HFF-Myc (cell line): ENCODE results near the gene PI4KA.

Source experiments
- DNase-seq: peaks from one replicate; pipeline ENCODE4 v3.0.0-alpha.2; 2011; ENCODE audit warnings: low read depth; ENCODE audit errors: extremely low read depth
- H3K4me3 ChIP-seq: replicated peaks from 2 replicates; pipeline ENCODE4 v1.5.1; 2011; ENCODE audit warnings: low read depth, mild to moderate bottlenecking, control low read depth, low read length
- TF ChIP-seq, protein P1 (sequence below): IDR thresholded peaks from 2 replicates; pipeline ENCODE4 v1.5.1; 2012; ENCODE audit warnings: mild to moderate bottlenecking, low read depth, low read length, control low read depth; ENCODE audit errors: missing control alignments

Gene PI4KA

DNA sequence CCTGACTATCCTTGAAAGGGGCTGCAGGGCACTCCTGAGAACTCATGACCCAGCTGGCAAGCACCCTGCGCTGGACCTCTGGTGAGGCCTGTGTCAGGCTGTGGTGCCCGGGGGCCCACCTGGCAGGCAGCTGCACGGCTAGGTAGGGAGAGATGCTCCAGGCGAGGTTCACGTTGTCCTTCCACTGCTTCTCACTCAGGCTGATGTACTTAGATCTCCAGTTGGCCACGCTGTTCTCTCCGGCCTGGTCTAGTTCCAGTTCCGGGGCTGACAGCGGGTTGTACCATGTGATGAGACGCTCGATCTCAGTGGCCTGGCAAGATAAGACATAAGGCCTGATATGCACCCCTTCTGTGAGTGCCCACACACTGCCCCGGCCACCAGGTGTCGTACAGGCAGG lies 129.4 kb downstream of the PI4KA start:
- TF ChIP-seq, protein P1, sequence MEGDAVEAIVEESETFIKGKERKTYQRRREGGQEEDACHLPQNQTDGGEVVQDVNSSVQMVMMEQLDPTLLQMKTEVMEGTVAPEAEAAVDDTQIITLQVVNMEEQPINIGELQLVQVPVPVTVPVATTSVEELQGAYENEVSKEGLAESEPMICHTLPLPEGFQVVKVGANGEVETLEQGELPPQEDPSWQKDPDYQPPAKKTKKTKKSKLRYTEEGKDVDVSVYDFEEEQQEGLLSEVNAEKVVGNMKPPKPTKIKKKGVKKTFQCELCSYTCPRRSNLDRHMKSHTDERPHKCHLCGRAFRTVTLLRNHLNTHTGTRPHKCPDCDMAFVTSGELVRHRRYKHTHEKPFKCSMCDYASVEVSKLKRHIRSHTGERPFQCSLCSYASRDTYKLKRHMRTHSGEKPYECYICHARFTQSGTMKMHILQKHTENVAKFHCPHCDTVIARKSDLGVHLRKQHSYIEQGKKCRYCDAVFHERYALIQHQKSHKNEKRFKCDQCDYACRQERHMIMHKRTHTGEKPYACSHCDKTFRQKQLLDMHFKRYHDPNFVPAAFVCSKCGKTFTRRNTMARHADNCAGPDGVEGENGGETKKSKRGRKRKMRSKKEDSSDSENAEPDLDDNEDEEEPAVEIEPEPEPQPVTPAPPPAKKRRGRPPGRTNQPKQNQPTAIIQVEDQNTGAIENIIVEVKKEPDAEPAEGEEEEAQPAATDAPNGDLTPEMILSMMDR = no peak
- no peak for DNase-seq

DNA sequence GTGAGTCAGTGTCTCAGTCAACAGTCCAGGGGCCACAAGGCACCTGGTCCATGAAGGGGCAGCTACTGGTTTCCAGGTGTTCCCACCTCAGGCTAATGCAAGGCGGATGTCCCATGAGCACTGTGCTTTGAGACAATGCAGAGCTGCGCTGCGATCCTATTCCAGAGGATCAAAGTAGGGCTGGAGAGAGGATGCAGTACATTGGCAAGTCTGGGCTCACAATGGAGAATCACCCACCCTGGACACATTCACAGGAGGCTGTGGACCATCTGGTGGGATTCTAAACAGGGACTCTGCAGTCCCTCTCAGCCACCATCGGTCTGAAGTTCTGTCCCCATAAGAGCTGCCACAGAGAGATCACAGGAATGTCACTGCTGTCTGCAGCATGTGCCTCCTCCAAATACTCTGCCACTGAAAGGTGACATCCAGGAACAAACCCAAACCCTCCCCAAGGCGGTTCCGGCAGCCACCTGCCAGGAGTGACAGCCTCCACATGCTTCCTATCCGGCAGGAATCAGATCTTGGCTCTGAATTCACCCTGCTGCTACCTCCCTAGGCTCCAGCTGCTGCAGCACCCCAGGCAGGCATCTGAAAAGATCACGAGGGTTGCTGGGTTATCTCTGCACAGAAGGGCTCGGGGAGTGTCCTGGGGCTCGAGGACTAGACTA lies 130.0 kb downstream of the PI4KA start:
- H3K4me3 ChIP-seq = no peak overlapping the region

More for the DNA sequence above, 129.4 kb downstream of the PI4KA start:
- H3K4me3 ChIP-seq = no peak overlapping the region

DNA sequence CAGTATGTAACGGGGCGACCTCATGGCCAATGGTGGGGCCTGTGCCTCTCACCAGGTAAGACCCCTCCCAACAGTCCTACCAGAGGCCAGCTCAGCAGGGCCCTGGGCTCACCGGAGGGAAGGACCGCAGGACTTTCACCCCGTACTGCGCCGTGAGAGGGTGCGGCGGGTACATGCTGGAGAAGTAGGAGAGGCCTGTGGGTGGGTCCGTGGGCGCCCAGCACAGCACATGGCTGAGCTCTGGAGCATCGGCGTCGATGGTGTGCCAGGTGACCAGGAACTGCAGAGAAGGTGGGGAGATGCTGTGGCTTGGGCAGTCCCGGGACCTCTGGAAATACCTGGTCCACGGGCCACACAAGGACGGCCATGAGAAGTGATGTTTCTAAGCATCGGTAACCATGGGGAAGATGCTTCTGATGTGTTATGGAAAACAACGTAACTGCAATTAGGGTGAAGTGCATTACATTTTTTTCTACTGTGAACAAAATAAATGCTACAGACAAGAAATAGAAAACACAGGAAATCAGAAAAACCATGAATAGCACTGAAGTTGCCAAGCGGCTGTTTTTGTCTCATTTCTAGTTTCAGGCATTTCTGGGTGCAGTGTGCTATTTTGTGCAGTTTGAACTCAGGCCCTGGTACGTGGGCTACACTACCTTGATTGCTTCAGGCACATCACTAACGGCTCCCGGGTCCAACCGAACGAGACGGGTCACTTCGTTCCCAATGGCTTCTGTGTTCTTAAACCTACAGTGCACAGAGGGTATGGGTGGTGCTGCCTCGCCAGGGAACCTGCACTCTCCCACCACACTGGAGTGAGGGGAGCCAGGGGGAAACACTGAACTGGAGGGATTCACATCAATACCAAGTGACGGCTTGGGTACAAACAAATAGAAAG lies 131.2 kb downstream of the PI4KA start:
- H3K4me3 ChIP-seq = no peak overlapping the region
- DNase-seq = no peak
- TF ChIP-seq, protein P1 = no peak

More for the DNA sequence above, 130.0 kb downstream of the PI4KA start:
- DNase-seq = no peak
- TF ChIP-seq, protein P1 = no peak

DNA sequence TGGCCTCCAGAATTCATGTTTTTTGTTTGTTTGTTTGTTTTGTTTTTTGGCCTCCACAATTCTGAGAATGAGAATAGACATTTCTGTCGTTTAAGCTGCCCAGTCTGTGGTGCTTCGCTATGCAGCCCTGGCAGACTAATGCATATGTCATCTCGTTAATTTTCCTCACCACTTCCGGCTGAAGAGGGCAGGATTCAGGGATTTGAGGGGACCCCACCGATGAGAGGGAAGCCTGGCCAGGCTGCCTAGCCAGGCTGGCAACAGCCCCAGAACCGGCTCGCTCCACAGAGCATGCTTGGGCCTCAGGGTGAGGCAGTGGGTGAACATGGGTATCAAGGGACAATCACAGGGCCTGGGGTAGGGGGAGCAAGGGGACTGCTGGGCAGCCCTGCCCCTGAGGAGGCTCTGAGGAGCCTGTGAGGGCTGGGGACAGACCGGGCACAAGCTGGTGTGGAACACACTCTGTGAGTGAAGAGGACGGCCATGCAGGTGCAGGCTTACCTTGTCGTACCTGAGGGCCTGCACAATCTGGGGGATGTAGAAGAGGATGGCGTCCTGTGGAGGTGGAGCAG lies 132.5 kb downstream of the PI4KA start:
- TF ChIP-seq, protein P1 = no peak
- DNase-seq = no peak

DNA sequence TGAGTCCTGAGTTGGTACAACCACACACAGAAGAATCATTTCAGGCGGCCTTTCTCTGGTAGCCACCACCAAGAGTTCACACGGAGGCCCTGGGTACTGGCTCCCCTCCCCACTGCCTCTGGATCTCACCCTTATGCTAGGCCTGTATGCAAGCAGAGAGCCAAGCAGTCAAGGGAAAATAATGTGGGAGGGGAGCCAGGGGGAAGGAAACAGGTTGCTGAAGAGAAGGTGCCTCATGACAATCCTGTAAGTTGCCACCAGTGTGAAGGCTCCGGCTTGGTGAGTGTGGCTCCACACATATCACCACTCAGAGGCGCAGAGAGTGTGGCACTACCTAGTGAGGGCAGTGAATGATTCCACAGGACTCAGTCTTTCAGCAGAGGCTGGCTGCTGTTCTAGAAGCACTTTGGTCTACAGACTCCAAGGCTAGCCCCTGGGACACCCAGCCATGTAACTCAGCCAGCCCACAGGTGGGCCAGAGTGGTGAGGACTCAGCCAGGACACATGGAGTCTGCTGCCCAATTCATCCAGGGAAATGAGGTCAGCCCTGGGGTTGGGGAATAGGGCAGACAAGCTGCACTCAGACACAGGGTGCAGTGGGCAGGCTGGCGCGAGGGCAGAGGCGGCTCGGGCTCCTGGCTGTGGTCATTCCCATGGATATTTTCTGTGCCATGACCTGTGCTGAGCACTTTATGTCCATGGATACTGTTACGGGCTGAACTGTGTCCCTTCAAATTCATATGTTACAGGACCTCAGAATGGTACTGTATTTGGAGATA lies 133.7 kb downstream of the PI4KA start:
- DNase-seq = no peak
- TF ChIP-seq, protein P1 = no peak
- no peak overlapping the region for H3K4me3 ChIP-seq

More for the DNA sequence above, 132.5 kb downstream of the PI4KA start:
- no peak overlapping the region for H3K4me3 ChIP-seq
